Measurements from ENCODE around the gene RDH5.

GRCh38 chr12:55719371-55719770, 822 bp upstream of the RDH5 start:
- TF ChIP-seq POLR2AphosphoS5 (IDR thresholded peaks at IDR 0.05; ENCODE audit: insufficient read depth in 1 of 2, low read depth in 1 of 2) (no peak), CTCF (IDR thresholded peaks at IDR 0.05) (no peak)

Measured in vagina (tissue), 2 donors.